ENCODE data around the gene AFG1L.
"Not testable (repeated sequence)": the region's sequence is repeated elsewhere in the genome, so short reads cannot be mapped to it uniquely, and the experiment has no call there.

AFG1L gene

DNA sequence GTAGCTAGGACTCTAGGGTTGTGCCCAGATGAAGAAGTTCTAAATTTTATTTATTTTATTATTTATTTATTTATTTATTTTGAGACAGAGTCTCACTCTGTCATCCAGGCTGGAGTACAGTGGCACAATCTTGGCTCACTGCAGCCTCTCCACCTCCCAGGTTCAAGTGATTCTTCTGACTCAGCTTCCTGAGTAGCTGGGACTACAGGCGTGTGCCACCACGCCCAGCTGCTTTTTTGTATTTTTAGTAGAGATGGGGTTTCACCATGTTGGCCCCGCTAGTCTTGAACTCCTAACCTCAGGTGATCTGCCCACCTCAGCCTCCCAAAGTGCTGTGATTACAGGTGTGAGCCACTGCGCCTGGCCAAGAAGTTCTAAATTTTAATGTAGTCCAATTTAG, 13.8 kb downstream of the AFG1L start:
- H3K4me1 ChIP-seq (ENCODE audit: insufficient read depth, low read length); H3K9me3 ChIP-seq (ENCODE audit: control insufficient read depth, insufficient read depth, low read length); H3K9ac ChIP-seq (ENCODE audit: low read depth, low read length); H3K36me3 ChIP-seq (ENCODE audit: insufficient read depth, low read length): not testable (repeated sequence)

DNA sequence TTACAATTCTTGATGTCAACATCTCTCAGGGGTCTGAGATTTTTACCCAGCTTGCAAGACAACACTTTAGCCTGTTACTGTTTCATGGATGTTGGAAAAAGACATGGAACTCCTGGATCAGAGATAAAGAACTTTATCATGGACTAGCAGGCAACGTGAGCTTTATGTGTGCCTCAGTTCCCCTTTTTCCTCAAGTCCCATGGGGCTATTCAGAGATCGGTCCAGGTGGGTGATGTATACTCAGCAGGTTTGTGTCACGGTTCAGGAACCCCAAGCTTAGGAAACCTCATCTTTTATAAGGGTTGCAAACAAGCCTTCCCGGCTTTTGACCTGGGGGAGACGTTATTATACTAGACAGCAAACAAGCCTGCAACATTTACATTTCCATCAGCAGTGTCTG, 15.0 kb downstream of the AFG1L start:
- Histone ChIP-seq H3K9ac (ENCODE audit: low read depth, low read length) (no peak overlapping the region), H3K36me3 (ENCODE audit: insufficient read depth, low read length) (no peaks in the 10 kb centered on the region), H3K4me1 (ENCODE audit: insufficient read depth, low read length) (peaks cover 4% of the 10 kb centered on the region; the same call in 1 of the 2 replicates), H3K9me3 (ENCODE audit: control insufficient read depth, insufficient read depth, low read length) (no peaks in the 10 kb centered on the region)

DNA sequence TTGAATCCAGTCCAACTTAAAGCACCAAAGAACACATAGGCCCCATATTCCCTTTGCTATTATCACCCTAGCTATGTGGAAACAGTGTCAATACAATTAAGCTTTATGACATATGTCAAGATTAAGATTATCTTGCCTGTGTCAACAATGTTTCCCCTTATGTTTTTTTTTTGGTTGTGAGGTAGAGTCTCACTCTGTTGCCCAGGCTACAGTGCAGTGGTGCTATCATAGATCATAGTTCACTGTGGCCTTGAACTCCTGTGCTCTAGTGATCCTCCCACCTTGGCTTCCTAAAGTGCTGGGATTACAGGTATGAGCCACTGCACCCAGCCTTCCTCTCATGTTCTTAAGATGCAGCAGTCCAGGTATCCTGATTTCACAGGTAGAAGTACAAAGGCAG, 17.8 kb downstream of the AFG1L start:
- Histone ChIP-seq H3K4me1 (ENCODE audit: insufficient read depth, low read length) (no peaks in the 10 kb centered on the region), H3K9ac (ENCODE audit: low read depth, low read length) (no peak overlapping the region), H3K36me3 (ENCODE audit: insufficient read depth, low read length) (no peaks in the 10 kb centered on the region), H3K9me3 (ENCODE audit: control insufficient read depth, insufficient read depth, low read length) (no peaks in the 10 kb centered on the region)

DNA sequence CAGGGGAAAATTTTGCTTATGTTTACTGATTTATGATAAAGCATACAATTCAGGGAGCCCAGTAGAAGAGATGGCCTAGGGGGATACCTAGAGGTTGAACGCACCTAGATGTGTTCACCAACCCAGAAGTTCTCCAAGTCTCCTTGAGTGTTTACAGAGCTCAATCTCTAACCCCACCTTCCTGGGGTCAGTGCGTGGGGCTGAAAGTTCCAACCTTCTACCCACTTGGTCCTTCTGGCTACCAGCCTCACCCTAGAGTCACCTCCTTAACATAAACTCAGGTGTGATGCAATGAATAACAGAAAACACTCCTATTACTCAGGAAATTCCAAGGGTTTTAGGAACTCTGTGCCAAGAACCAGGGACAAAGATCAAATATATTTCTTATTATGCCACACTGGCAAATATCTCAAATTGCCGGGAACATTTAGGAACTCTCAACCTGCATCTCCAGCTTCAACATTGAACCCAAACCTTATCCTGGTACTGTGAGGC, 26.4 kb downstream of the AFG1L start:
- Histone ChIP-seq H3K9me3 (ENCODE audit: control insufficient read depth, insufficient read depth, low read length) (no peaks in the 10 kb centered on the region), H3K36me3 (ENCODE audit: insufficient read depth, low read length) (no peaks in the 10 kb centered on the region), H3K9ac (ENCODE audit: low read depth, low read length) (no peak overlapping the region), H3K4me1 (ENCODE audit: insufficient read depth, low read length) (no peaks in the 10 kb centered on the region; the same call in 1 of the 2 replicates)

DNA sequence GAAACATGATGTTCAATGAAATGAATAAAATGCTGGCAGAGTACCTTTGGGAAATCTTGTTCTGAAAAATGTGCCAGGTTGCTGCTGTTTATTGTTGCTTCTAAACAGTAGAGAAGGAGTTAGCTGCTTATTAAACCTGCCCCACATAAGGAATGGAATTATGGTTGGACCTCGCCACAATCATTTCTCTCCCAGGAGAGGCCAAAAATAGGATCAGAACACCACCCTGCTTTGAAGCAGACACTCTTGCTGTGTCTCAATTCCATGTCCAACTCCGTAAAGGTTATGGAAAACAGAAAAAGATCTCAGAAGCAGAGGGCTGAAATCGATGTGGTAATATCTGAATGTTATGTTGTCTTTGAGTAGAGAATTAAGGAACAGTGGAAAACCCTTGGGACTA, 27.9 kb downstream of the AFG1L start:
- H3K36me3 ChIP-seq (ENCODE audit: insufficient read depth, low read length): no peaks in the 10 kb centered on the region
- no peaks in the 10 kb centered on the region; the same call in 1 of the 2 replicates for H3K4me1 ChIP-seq (ENCODE audit: insufficient read depth, low read length)
- no peak overlapping the region for H3K9ac ChIP-seq (ENCODE audit: low read depth, low read length)
- no peaks in the 10 kb centered on the region for H3K9me3 ChIP-seq (ENCODE audit: control insufficient read depth, insufficient read depth, low read length)

DNA sequence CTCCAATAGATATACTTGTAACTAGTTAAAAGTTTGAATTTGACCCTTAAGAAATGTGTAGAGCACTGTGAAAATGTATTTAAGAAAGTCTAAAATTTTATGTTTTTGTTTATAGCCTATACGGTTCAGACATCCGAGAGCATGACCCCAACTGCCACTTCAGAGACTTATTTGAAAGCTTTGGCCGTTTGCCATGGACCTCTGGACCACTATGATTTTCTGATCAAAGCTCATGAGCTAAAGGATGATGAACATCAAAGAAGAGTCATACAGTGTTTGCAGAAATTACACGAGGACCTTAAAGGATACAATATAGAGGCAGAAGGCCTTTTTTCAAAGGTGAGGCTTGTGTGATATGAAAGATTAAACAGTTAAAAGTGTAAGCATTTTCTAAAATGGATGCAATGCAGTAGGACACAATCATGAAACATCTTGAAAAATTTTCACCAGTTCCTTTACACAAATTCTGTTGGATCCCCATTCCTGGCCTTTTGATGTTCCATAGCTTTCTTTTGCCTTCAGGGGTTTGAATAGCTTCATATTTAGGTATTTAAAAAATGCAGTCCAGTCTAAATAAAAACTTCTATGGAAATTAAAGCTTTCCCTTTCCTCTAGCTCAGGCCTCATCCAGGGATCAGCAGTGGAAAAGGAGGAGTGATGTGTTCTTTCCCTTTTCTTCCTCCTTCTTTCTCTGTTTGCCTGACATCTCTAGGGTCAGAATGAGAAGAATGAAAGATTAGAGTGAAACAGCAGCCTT, 29.0 kb downstream of the AFG1L start:
- Histone ChIP-seq H3K9me3 (ENCODE audit: control insufficient read depth, insufficient read depth, low read length) (no peaks in the 10 kb centered on the region), H3K4me1 (ENCODE audit: insufficient read depth, low read length) (no peaks in the 10 kb centered on the region; the same call in 1 of the 2 replicates), H3K9ac (ENCODE audit: low read depth, low read length) (no peak overlapping the region), H3K36me3 (ENCODE audit: insufficient read depth, low read length) (no peaks in the 10 kb centered on the region)

DNA sequence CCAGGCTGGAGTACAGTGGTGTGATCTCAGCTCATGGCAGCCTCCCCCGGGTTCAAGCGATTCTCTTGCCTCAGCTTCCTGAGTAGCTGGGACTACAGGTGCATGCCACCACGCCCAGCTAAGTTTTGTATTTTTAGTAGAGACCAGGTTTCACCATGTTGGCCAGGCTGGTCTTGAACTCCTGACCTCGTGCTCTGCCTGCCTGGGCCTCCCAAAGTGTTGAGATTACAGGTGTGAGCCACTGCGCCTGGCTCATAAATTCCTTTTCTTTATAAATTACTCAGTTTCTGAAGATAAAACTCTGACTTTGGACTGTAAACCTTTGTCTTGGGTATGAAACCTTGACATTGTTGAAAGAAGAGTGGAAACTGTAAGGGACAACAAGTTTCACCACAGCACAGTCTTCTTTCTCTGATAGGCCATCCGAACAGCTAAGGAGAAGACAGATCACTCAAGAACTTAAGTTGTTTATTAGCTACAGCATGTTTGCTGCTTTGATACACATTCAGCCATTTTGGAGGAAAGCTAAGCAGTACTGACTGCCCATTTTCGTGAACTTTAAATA, 35.4 kb downstream of the AFG1L start:
- H3K36me3 ChIP-seq (ENCODE audit: insufficient read depth, low read length); H3K9me3 ChIP-seq (ENCODE audit: control insufficient read depth, insufficient read depth, low read length); H3K9ac ChIP-seq (ENCODE audit: low read depth, low read length); H3K4me1 ChIP-seq (ENCODE audit: insufficient read depth, low read length): not testable (repeated sequence)

DNA sequence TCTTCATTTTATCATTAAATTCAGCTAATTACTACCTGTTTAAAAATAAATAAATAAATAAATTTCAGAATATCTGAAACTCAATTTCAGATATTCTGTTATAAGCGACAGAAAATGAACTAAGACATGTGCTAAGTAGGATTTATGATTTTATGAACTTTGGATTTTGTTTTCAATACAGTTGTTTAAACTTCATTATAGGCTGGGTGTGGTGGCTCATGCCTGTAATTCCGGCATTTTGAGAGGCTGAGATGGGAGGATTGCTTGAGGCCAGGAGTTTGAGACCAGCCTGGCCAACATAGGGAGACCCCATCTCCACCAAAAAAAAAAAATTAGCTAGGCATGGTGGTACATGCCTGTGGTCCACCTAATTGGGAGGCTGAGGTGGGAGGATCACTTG, 36.0 kb downstream of the AFG1L start:
- Histone ChIP-seq H3K36me3 (ENCODE audit: insufficient read depth, low read length) (no peaks in the 10 kb centered on the region), H3K4me1 (ENCODE audit: insufficient read depth, low read length) (no peaks in the 10 kb centered on the region), H3K9ac (ENCODE audit: low read depth, low read length) (no peak overlapping the region), H3K9me3 (ENCODE audit: control insufficient read depth, insufficient read depth, low read length) (no peaks in the 10 kb centered on the region)

DNA sequence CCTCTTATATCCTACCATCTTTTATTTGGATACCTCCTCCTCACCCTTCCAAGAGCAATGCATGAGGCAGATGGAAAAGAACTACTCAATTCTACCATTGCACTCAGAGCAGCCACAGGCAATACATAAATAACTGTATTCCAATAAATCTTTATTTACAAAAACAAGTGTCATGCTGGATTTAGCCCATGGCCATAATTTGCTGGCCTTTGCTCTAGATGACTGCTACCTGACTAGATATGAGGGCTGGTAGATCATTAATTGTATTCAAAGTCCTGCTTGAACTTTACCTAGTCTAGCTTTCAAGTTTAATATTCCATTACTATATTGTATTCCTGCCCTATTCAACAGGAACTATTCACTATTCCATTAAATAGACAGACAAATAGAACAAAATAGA, 37.1 kb downstream of the AFG1L start:
- H3K9ac ChIP-seq (ENCODE audit: low read depth, low read length): no peak overlapping the region
- no peaks in the 10 kb centered on the region for H3K36me3 ChIP-seq (ENCODE audit: insufficient read depth, low read length)
- no peaks in the 10 kb centered on the region for H3K9me3 ChIP-seq (ENCODE audit: control insufficient read depth, insufficient read depth, low read length)
- H3K4me1 ChIP-seq (ENCODE audit: insufficient read depth, low read length): no peaks in the 10 kb centered on the region

DNA sequence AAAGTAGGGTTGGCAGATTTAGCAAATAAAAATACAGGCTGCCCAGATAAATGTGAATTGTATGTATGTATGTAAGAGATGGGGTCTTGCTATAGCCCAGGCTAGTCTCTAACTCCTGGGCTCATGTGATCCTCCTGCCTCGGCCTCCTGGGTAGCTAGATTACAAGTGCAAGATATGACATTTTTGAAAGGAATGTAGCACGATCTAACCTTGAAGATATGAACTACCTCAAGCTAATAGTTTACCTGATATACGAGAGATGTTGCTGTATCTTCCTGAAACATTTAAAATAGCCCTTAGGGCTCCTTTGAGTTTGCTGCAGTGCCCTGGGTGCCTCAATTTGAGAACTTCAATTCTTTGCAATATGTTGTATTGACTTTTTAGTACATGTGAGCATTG, 42.1 kb downstream of the AFG1L start:
- Histone ChIP-seq H3K36me3 (ENCODE audit: insufficient read depth, low read length) (no peaks in the 10 kb centered on the region), H3K9me3 (ENCODE audit: control insufficient read depth, insufficient read depth, low read length) (no peaks in the 10 kb centered on the region), H3K4me1 (ENCODE audit: insufficient read depth, low read length) (no peaks in the 10 kb centered on the region), H3K9ac (ENCODE audit: low read depth, low read length) (no peak overlapping the region)

DNA sequence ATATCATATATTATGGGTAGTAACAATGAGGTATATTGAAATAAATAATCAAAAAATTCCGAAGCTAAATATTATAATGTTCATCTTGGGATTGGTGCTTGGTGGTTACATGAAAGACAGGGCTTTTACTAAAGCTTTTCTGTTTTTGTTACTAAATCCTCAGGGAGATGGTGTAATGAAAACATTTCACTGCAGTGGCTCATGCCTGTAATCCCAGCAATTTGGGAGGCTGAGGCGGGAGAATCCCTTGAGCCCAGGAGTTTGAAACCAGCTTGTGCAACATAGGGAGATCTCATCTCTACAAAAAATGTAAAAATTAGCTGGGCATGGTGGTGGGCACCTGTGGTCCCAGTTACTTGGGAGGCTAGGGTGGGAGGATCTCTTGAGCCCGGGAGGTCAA, 42.9 kb downstream of the AFG1L start:
- no peaks in the 10 kb centered on the region for H3K4me1 ChIP-seq (ENCODE audit: insufficient read depth, low read length)
- no peaks in the 10 kb centered on the region for H3K36me3 ChIP-seq (ENCODE audit: insufficient read depth, low read length)
- no peak overlapping the region for H3K9ac ChIP-seq (ENCODE audit: low read depth, low read length)
- no peaks in the 10 kb centered on the region for H3K9me3 ChIP-seq (ENCODE audit: control insufficient read depth, insufficient read depth, low read length)

DNA sequence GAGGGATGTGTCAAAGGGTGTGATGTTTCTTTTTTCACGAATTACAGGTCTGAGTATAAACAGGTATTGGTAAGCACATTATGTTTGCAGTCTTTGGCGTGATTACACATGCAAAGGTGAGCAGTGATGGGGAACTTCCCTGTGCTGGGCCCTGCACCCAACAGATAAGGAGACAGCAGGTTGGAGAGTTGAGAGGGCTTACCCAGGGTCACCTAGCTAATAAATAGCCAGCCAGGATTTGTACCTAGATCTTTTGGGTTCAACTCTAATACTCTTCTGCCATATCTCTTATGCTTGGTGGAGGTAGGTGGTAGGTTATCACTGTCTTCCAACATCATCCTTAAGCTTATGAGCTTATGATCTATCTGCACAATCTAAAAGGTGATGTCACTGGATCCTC, 46.5 kb downstream of the AFG1L start:
- Histone ChIP-seq H3K9ac (ENCODE audit: low read depth, low read length) (no peak overlapping the region), H3K4me1 (ENCODE audit: insufficient read depth, low read length) (no peaks in the 10 kb centered on the region), H3K9me3 (ENCODE audit: control insufficient read depth, insufficient read depth, low read length) (no peaks in the 10 kb centered on the region), H3K36me3 (ENCODE audit: insufficient read depth, low read length) (no peaks in the 10 kb centered on the region)

DNA sequence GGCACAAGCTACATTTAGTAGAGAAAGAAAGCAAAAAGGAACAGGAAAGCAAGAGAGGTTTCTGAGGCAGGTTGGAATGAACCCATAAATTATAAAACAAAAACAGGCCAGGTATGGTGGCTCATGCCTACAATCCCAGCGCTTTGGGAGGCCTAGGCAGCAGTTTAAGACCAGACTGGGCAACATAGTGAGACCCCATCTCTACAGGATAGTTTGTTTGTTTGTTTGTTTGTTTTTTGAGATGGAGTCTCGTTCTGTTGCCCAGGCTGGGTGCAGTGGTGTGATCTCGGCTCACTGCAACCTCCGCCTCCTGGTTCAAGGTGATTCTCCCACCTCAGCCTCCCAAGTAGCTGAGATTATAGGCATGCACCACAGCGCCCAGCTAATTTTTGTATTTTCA, 49.0 kb downstream of the AFG1L start:
- no peak overlapping the region for H3K9ac ChIP-seq (ENCODE audit: low read depth, low read length)
- H3K9me3 ChIP-seq (ENCODE audit: control insufficient read depth, insufficient read depth, low read length): no peaks in the 10 kb centered on the region
- no peaks in the 10 kb centered on the region for H3K4me1 ChIP-seq (ENCODE audit: insufficient read depth, low read length)
- no peaks in the 10 kb centered on the region for H3K36me3 ChIP-seq (ENCODE audit: insufficient read depth, low read length)

DNA sequence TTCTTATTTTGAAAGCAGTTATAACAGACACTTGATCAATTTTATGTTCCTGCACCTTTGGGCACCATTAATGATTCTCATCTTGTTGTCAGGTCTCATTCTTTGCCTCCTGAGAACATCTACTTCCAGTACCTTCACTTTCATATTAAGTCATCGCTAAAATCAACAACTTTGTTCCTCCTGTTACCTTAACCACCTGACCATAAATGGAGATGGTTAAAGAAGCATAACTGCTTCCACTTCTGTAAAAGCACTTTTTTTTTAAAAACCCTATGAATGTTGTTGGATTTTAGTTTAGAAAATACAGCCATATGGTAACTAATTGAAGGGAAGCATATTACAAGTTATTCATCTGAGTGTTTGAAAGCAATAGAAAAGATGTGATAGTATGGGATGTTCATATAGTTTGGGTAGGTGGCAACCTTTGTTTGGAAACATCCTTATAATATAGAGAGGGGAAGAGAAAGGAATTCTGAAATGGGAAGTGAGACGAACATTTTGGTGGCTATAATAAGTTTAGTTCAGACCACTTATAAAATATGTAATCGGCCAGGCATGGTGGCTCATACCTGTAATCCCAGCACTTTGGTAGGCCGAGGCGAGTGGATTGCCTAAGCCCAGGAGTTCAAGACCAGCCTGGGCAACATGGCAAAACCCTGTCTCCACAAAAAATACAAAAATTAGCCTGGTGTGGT, 53.9 kb downstream of the AFG1L start:
- H3K9ac ChIP-seq (ENCODE audit: low read depth, low read length): no peak overlapping the region

DNA sequence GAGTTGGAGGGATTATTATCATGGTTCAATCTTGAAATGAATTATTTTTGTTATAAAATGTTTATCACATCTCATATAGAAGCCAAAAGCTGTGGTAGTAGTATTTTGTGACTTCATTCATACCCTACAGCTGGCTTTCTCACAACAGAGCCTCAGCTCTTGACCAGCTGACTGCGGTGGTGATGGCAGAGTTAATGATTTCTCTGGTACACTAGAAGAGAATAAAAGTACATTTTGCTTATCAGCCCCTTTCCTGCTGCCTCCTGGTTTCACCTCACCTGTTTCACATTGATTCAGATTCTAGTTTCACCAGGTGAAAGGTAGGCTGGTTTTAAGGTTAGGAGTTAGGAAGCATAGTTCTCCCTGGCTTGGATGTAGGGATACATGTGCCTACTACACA, 55.7 kb downstream of the AFG1L start:
- Histone ChIP-seq H3K4me1 (ENCODE audit: insufficient read depth, low read length) (no peaks in the 10 kb centered on the region), H3K36me3 (ENCODE audit: insufficient read depth, low read length) (no peaks in the 10 kb centered on the region), H3K9me3 (ENCODE audit: control insufficient read depth, insufficient read depth, low read length) (no peaks in the 10 kb centered on the region), H3K9ac (ENCODE audit: low read depth, low read length) (no peak overlapping the region)

More for the DNA sequence above, 53.9 kb downstream of the AFG1L start:
- Histone ChIP-seq H3K9me3 (ENCODE audit: control insufficient read depth, insufficient read depth, low read length) (no peaks in the 10 kb centered on the region), H3K4me1 (ENCODE audit: insufficient read depth, low read length) (no peaks in the 10 kb centered on the region), H3K36me3 (ENCODE audit: insufficient read depth, low read length) (no peaks in the 10 kb centered on the region)
